Loucy (cell line): ENCODE results near the gene MLEC.

Experiments
- H2AFZ ChIP-seq: fragments of 200-600 bp; sonication (generic); 2 replicates; pipeline ENCODE4 v1.6.0; 2016; ENCODE audit warnings: antibody characterized with exemption, mild to moderate bottlenecking, low read length, moderate library complexity
- H3F3A ChIP-seq: fragments of 200-600 bp; 2 replicates; pipeline ENCODE4 v1.6.0; 2016; ENCODE audit warnings: antibody characterized with exemption, low read depth, mild to moderate bottlenecking
- H3K27me3 ChIP-seq: fragments of 200-600 bp; sonication (generic); 2 replicates; pipeline ENCODE4 v1.6.1; 2014; ENCODE audit warnings: low read length, mild to moderate bottlenecking; ENCODE audit not compliant: insufficient read depth, poor library complexity, severe bottlenecking
- H3K36me3 ChIP-seq: fragments of 200-600 bp; sonication (generic); 2 replicates; pipeline ENCODE4 v1.6.1; 2016; ENCODE audit warnings: low read length; ENCODE audit not compliant: insufficient read depth
- H3K4me1 ChIP-seq: fragments of 200-600 bp; sonication (generic); 2 replicates; pipeline ENCODE4 v1.5.1; 2014; ENCODE audit warnings: low read length, mild to moderate bottlenecking; ENCODE audit not compliant: insufficient read depth, poor library complexity, severe bottlenecking
- H3K4me2 ChIP-seq: fragments of 200-600 bp; sonication (generic); 2 replicates; pipeline ENCODE4 v1.6.0; 2014; ENCODE audit warnings: antibody characterized with exemption, low read length, low read depth, mild to moderate bottlenecking; ENCODE audit not compliant: poor library complexity, severe bottlenecking
- H3K4me3 ChIP-seq: fragments of 200-600 bp; sonication (generic); 2 replicates; pipeline ENCODE4 v1.5.1; 2014; ENCODE audit warnings: low read length, mild to moderate bottlenecking, mixed read lengths; ENCODE audit not compliant: poor library complexity, severe bottlenecking
- H3K79me2 ChIP-seq: fragments of 200-600 bp; sonication (generic); 2 replicates; pipeline ENCODE4 v1.6.1; 2014; ENCODE audit warnings: low read length; ENCODE audit not compliant: insufficient read depth
- H3K9ac ChIP-seq: fragments of 200-600 bp; sonication (generic); 2 replicates; pipeline ENCODE4 v1.6.0; 2014; ENCODE audit warnings: mild to moderate bottlenecking, low read depth, low read length, moderate library complexity; ENCODE audit not compliant: poor library complexity, severe bottlenecking
- H3K9me2 ChIP-seq: fragments of 200-600 bp; sonication (generic); replicated peaks from 2 replicates; pipeline ENCODE4 v1.6.1; 2016; ENCODE audit warnings: low read depth, low read length, mixed read lengths
- H3K9me3 ChIP-seq: fragments of 200-600 bp; sonication (generic); 2 replicates; pipeline ENCODE4 v1.6.1; 2014; ENCODE audit warnings: mild to moderate bottlenecking, antibody characterized with exemption, low read length, low read depth; ENCODE audit not compliant: insufficient read depth
- H4K20me1 ChIP-seq: fragments of 200-600 bp; sonication (generic); 2 replicates; pipeline ENCODE4 v1.6.0; 2014; ENCODE audit warnings: antibody characterized with exemption, low read length, mild to moderate bottlenecking; ENCODE audit not compliant: insufficient read depth, poor library complexity, severe bottlenecking
- EZH2phosphoT487 ChIP-seq: fragments of 200-600 bp; IDR thresholded peaks from 2 replicates; pipeline ENCODE4 v1.6.1; 2018; ENCODE audit warnings: antibody characterized with exemption, mild to moderate bottlenecking, moderate library complexity, borderline replicate concordance
- TF ChIP-seq, protein P1 (sequence below): fragments of 200-600 bp; sonication (generic); conservative IDR thresholded peaks from 2 replicates; pipeline ENCODE4 v1.5.1; 2014; ENCODE audit warnings: mild to moderate bottlenecking, antibody characterized with exemption, low read length

The MLEC gene

DNA sequence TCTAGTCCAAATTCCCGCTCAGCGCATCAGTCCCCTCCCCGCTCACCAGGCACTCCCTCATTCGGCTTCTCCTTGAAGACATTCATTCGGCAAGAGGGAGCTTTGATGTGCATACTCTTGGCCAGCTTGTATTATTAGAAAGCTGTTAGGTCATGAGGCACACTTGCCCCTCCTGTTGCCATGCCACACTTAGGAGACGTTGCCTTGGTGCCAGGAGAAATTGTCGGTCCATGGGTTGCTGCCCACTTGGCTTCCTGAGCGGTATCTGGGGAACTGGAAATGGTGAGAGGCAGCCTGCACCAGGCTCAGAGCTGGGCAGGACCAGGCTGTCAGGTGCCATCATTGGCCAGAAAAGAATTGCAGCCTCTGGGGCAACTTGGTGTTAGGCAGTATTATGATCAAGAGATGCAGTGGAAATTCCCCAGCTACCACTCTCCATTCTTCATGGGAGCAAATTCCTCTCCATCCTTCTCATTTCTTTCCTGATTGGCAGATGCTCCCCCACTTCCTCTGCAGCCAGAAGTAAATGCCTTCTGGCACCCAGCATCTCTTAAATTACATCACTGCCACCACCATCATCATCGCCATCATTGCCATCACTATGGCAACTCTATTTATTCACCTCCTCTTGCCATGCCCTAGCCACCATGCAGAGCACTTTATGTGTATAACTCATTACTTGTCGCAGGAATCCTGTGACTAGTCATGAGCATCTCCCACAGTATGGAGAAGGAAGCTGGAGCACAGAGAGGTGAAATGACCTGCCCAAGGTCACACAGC, 34.1 kb upstream of the MLEC start:
- Histone ChIP-seq H3K4me2 (no peak overlapping the region), H3K9ac (no peak overlapping the region), H3F3A (no peaks in the 10 kb centered on the region), H3K27me3 (no peaks in the 10 kb centered on the region), H2AFZ (no peak overlapping the region), H3K79me2 (no peaks in the 10 kb centered on the region), H4K20me1 (no peaks in the 10 kb centered on the region), H3K9me2 (no peaks in the 10 kb centered on the region), H3K4me1 (peaks cover 4% of the 10 kb centered on the region), H3K4me3 (no peak overlapping the region), H3K9me3 (no peaks in the 10 kb centered on the region), H3K36me3 (no peaks in the 10 kb centered on the region)
- TF ChIP-seq, protein P1, sequence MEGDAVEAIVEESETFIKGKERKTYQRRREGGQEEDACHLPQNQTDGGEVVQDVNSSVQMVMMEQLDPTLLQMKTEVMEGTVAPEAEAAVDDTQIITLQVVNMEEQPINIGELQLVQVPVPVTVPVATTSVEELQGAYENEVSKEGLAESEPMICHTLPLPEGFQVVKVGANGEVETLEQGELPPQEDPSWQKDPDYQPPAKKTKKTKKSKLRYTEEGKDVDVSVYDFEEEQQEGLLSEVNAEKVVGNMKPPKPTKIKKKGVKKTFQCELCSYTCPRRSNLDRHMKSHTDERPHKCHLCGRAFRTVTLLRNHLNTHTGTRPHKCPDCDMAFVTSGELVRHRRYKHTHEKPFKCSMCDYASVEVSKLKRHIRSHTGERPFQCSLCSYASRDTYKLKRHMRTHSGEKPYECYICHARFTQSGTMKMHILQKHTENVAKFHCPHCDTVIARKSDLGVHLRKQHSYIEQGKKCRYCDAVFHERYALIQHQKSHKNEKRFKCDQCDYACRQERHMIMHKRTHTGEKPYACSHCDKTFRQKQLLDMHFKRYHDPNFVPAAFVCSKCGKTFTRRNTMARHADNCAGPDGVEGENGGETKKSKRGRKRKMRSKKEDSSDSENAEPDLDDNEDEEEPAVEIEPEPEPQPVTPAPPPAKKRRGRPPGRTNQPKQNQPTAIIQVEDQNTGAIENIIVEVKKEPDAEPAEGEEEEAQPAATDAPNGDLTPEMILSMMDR, result no peak
- TF ChIP-seq EZH2phosphoT487, result no peak

DNA sequence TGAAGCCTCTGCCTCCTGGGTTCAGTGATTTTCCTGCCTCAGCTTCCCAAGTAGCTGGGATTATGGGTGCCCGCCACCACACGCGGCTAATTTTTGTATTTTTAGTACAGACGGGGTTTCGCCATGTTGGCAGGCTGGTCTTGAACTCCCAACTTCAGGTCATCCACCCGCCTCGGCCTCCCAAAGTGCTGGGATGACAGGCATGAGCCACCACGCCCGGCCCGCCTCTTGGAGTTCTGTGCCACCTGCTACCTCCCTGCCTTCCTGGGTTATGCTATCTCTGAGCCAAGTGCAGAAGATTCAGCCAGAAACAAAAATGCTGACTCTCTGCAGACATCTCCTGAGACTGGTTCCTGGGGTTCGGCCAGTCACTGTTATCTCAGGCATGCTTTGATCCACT, 33.3 kb upstream of the MLEC start:
- no peak overlapping the region for H2AFZ ChIP-seq
- no peak overlapping the region for H3K4me3 ChIP-seq
- H3K27me3 ChIP-seq, result no peaks in the 10 kb centered on the region
- H3K4me2 ChIP-seq, result no peak overlapping the region
- no peaks in the 10 kb centered on the region for H3K9me3 ChIP-seq
- TF ChIP-seq EZH2phosphoT487, result no peak
- TF ChIP-seq, protein P1, result no peak
- no peaks in the 10 kb centered on the region for H4K20me1 ChIP-seq
- no peaks in the 10 kb centered on the region for H3F3A ChIP-seq
- H3K9ac ChIP-seq, result no peak overlapping the region
- H3K36me3 ChIP-seq, result no peaks in the 10 kb centered on the region
- no peaks in the 10 kb centered on the region for H3K9me2 ChIP-seq
- H3K79me2 ChIP-seq, result no peaks in the 10 kb centered on the region
- peaks cover 4% of the 10 kb centered on the region for H3K4me1 ChIP-seq

DNA sequence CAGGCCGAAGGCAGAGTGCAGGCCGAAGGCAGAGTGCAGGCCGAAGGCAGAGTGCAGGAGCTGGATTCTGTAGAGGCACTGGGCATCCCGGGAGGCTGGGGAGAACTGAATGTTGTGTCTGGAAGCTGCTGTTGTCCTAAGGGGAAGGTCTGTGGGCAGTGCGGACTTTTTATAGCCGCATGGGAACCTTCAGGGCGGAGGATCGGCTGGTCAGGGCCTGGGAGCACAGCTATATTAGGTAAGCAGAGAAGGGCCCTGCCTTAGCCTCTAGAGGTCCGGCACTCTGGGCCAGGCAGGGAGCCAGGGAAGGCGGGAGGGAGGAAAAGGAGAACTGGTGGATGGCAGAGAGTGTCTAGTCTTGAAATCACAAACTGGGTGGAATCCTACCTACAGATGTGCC, 32.3 kb upstream of the MLEC start:
- H3F3A ChIP-seq, result no peaks in the 10 kb centered on the region
- no peaks in the 10 kb centered on the region for H3K9me2 ChIP-seq
- no peak overlapping the region for H2AFZ ChIP-seq
- TF ChIP-seq, protein P1, result no peak
- TF ChIP-seq EZH2phosphoT487, result no peak
- H3K4me1 ChIP-seq, result no peaks in the 10 kb centered on the region
- no peak overlapping the region for H3K4me2 ChIP-seq
- no peaks in the 10 kb centered on the region for H3K9me3 ChIP-seq
- no peaks in the 10 kb centered on the region for H3K27me3 ChIP-seq
- no peaks in the 10 kb centered on the region for H3K79me2 ChIP-seq
- no peaks in the 10 kb centered on the region for H4K20me1 ChIP-seq
- H3K36me3 ChIP-seq, result no peaks in the 10 kb centered on the region
- no peak overlapping the region for H3K9ac ChIP-seq
- H3K4me3 ChIP-seq, result no peak overlapping the region
